Keratinocyte (primary cell): ENCODE measurements around the gene GPLD1. TPM values are rescaled to one million over a fixed set of nuclear protein-coding genes. Genes with fewer than 3 reads are reported as not detected.

Experiments
- DNase-seq: peaks from one replicate; pipeline ENCODE4 v3.0.0-alpha.2; 2011; ENCODE audit warnings: low read depth, missing footprints, low spot score
- FAIRE-seq: peaks from 2 replicates; lab custom pipeline; 2011; peaks lifted over from hg19 to GRCh38; lab: Jason Lieb, UNC
- H2AFZ ChIP-seq: 2 replicates; pipeline ENCODE4 v1.6.0; 2012; ENCODE audit warnings: low read length, control low read depth, inconsistent platforms; ENCODE audit not compliant: control insufficient read depth
- H3K27ac ChIP-seq: 2 replicates; pipeline ENCODE4 v1.5.1; 2011; ENCODE audit warnings: low read length; ENCODE audit not compliant: control insufficient read depth, insufficient read depth
- H3K27me3 ChIP-seq: 3 replicates; pipeline ENCODE4 v1.6.0; 2011; ENCODE audit warnings: low read length; ENCODE audit not compliant: control insufficient read depth, insufficient read depth; ENCODE audit errors: extremely low read depth
- H3K36me3 ChIP-seq, 2 experiments: 2 replicates in 1 of 2; 3 replicates in 1 of 2; pipeline ENCODE4 v1.5.1; 2011; ENCODE audit warnings: low read length in 2 of 2, mild to moderate bottlenecking in 1 of 2; ENCODE audit not compliant: control insufficient read depth in 2 of 2, insufficient read depth in 2 of 2; ENCODE audit errors: extremely low read depth in 1 of 2
- H3K4me1 ChIP-seq: 3 replicates; pipeline ENCODE4 v1.5.1; 2011; ENCODE audit warnings: low read length; ENCODE audit not compliant: control insufficient read depth, insufficient read depth; ENCODE audit errors: extremely low read depth
- H3K4me2 ChIP-seq: 3 replicates; pipeline ENCODE4 v1.6.0; 2011; ENCODE audit warnings: low read depth, low read length; ENCODE audit not compliant: control insufficient read depth, insufficient read depth; ENCODE audit errors: extremely low read depth
- H3K4me3 ChIP-seq, 3 experiments: fragments of 200-600 bp in 1 of 3; sonication (generic) in 1 of 3; 2 replicates in 2 of 3; 3 replicates in 1 of 3; pipeline ENCODE4 v1.5.1; 2011 to 2016; ENCODE audit warnings: low read length in 3 of 3, mild to moderate bottlenecking in 3 of 3, control low read depth in 2 of 3, inconsistent platforms in 1 of 3, low read depth in 1 of 3, mixed read lengths in 1 of 3, mixed run types in 1 of 3, moderate library complexity in 1 of 3; ENCODE audit not compliant: control insufficient read depth in 2 of 3, insufficient read depth in 2 of 3; ENCODE audit errors: extremely low read depth in 1 of 3
- H3K79me2 ChIP-seq: 2 replicates; pipeline ENCODE4 v1.6.0; 2012; ENCODE audit warnings: low read length; ENCODE audit not compliant: control insufficient read depth, insufficient read depth
- H3K9ac ChIP-seq: 3 replicates; pipeline ENCODE4 v1.6.0; 2011; ENCODE audit warnings: low read length; ENCODE audit not compliant: control insufficient read depth, insufficient read depth; ENCODE audit errors: extremely low read depth
- H3K9me1 ChIP-seq: 3 replicates; pipeline ENCODE4 v1.6.0; 2011; ENCODE audit warnings: low read length; ENCODE audit not compliant: control insufficient read depth, insufficient read depth; ENCODE audit errors: extremely low read depth
- H3K9me3 ChIP-seq: 2 replicates; pipeline ENCODE4 v1.5.1; 2012; ENCODE audit warnings: low read depth, low read length; ENCODE audit not compliant: control insufficient read depth
- H4K20me1 ChIP-seq: 3 replicates; pipeline ENCODE4 v1.6.0; 2011; ENCODE audit warnings: low read length; ENCODE audit not compliant: control insufficient read depth, insufficient read depth; ENCODE audit errors: extremely low read depth
- CTCF ChIP-seq, 3 experiments: IDR thresholded peaks in 1 of 3; conservative IDR thresholded peaks in 1 of 3; optimal IDR thresholded peaks in 1 of 3; 2 replicates in 2 of 3; 3 replicates in 1 of 3; pipeline versions ENCODE3 to v1.5.1; 2011; ENCODE audit warnings: low read length in 3 of 3, mild to moderate bottlenecking in 3 of 3, moderate library complexity in 2 of 3, control low read depth in 1 of 3, inconsistent platforms in 1 of 3; ENCODE audit not compliant: insufficient read depth in 2 of 3; ENCODE audit errors: extremely low read depth in 1 of 3
- EZH2 ChIP-seq: IDR thresholded peaks from one replicate; pipeline ENCODE4 v1.6.1; 2012; ENCODE audit warnings: inconsistent platforms, mild to moderate bottlenecking, low read length, moderate library complexity
- dilution Hi-C: fragments of 300-500 bp; cut with MboI; formaldehyde crosslinking; loops from one replicate; pipeline ENCODE4 v1.7.0; 2020; ENCODE audit warnings: low sequenced_read_pairs; ENCODE audit not compliant: extremely low pct_ligation_motif_present
- polyA minus RNA-seq, 3 experiments: library from RNA; depleted of rRNA, polyadenylated mRNA; stranded (reverse); fragments of >200 nt; gene quantifications; 1 replicate in 1 of 3; 2 replicates in 1 of 3; 3 replicates in 1 of 3; pipeline ENCODE4 v1.2.3, GENCODE V29; 2011
- polyA plus RNA-seq, 5 experiments: library from polyadenylated mRNA; depleted of rRNA in 3 of 5; stranded (reverse) in 3 of 5; stranded (forward) in 1 of 5; unstranded in 1 of 5; fragments of >200 nt; gene quantifications; 1 replicate in 1 of 5; 2 replicates in 3 of 5; 3 replicates in 1 of 5; pipeline versions ENCODE4 v1.2.1 to v1.2.3, GENCODE V29; 2011 to 2012; ENCODE audit warnings: missing spikeins in 2 of 5, low read depth in 1 of 5, low replicate concordance in 1 of 5

GPLD1 gene
- polyA plus RNA-seq (0.01 to 0.09 TPM (median 0.07 TPM) in 3 replicates), polyA minus RNA-seq (0.67 TPM in 1 of 3 replicates, not detected in the others)
- polyA plus RNA-seq (2011; ENCODE audit: low read depth) = 1.2 TPM
- 0.03 TPM in 1 of 2 replicates, not detected in the other for polyA plus RNA-seq (2011; cell fraction: cytosol; rRNA removed)
- 0.11 and 0.32 TPM in 2 replicates for polyA plus RNA-seq (2011; cell fraction: nucleus; rRNA removed)
- 1.9 TPM in 1 of 2 replicates, not detected in the other for polyA plus RNA-seq (2012; ENCODE audit: low replicate concordance)
- polyA minus RNA-seq (2011; cell fraction: cytosol; rRNA and poly(A)+ RNA removed) = not detected
- polyA minus RNA-seq (2011; cell fraction: nucleus; rRNA and poly(A)+ RNA removed) = 0.11 and 0.23 TPM in 2 replicates

- DNase-seq = no peak
- Histone ChIP-seq H2AFZ (no peak within 1 kb of the TSS), H3K9ac (no peak within 1 kb of the TSS), H3K9me1 (no peaks in the 10 kb centered on the region), H3K27me3 (peaks cover 4% of the 10 kb centered on the region), H3K4me1 (no peaks in the 10 kb centered on the region), H3K4me3 (no peak within 1 kb of the TSS), H3K9me3 (no peaks in the 10 kb centered on the region), H3K27ac (no peak within 1 kb of the TSS), H4K20me1 (no peaks in the 10 kb centered on the region), H3K36me3 (no peaks in the 10 kb centered on the region), H3K79me2 (no peaks in the 10 kb centered on the region), H3K4me2 (no peak within 1 kb of the TSS)
- no peak for FAIRE-seq
- no peak for TF ChIP-seq CTCF (optimal IDR thresholded peaks at IDR 0.05 in 1 of 3, IDR thresholded peaks at IDR 0.05 in 1 of 3, conservative IDR thresholded peaks at IDR 0.05 in 1 of 3; ENCODE audit: extremely low read depth in 1 of 3, insufficient read depth in 2 of 3, low read length in 3 of 3)
- TF ChIP-seq EZH2 = no peak
- dilution Hi-C loops = no loop called here
Observed at GRCh38 chr6:24489470-24489869, at the start of gene GPLD1. TSS of gene GPLD1 (minus strand) at chr6:24489578. CDS start at chr6:24489511, 67 bp downstream.

GRCh38 chr6:24537771-24538385 is 48.5 kb upstream of the GPLD1 start:
- Histone ChIP-seq H4K20me1 (no peaks in the 10 kb centered on the region), H2AFZ (no peak overlapping the region), H3K36me3 (no peaks in the 10 kb centered on the region), H3K79me2 (no peaks in the 10 kb centered on the region), H3K27me3 (no peaks in the 10 kb centered on the region), H3K4me2 (no peak overlapping the region), H3K27ac (no peak overlapping the region), H3K4me1 (no peaks in the 10 kb centered on the region), H3K9me3 (no peaks in the 10 kb centered on the region), H3K9ac (no peak overlapping the region), H3K4me3 (no peak overlapping the region), H3K9me1 (no peaks in the 10 kb centered on the region)
- no peak for FAIRE-seq
- TF ChIP-seq EZH2 = no peak
- TF ChIP-seq CTCF (optimal IDR thresholded peaks at IDR 0.05 in 1 of 3, IDR thresholded peaks at IDR 0.05 in 1 of 3, conservative IDR thresholded peaks at IDR 0.05 in 1 of 3; ENCODE audit: extremely low read depth in 1 of 3, insufficient read depth in 2 of 3, low read length in 3 of 3) = no peak
- dilution Hi-C loops = no loop called here
- DNase-seq = no peak
